C4-2B (cell line): ENCODE data around the gene C9.

Experiments used
- CTCF ChIP-seq: fragments of 450-650 bp; conservative IDR thresholded peaks from 2 replicates; pipeline ENCODE4 v1.5.1; 2017; ENCODE audit warnings: mild to moderate bottlenecking
- ZFX ChIP-seq: fragments of 450-650 bp; IDR thresholded peaks from 2 replicates; pipeline ENCODE4 v1.6.1; 2017

GRCh38 chr5:39249564-39250274 is 114.6 kb downstream of the C9 start:
- TF ChIP-seq CTCF: no peak
- TF ChIP-seq ZFX: no peak
